Hepatocyte (in vitro differentiated cells): ENCODE measurements around the gene ALG9. TPM values are rescaled to one million over a fixed set of nuclear protein-coding genes. Genes with fewer than 3 reads are reported as not detected.

Experiments used
- DNase-seq: peaks from one replicate; pipeline ENCODE4 v3.0.0-alpha.2; 2016; ENCODE audit warnings: low spot score
- H2AFZ ChIP-seq: fragments of 200-600 bp; sonication (generic); 2 replicates; pipeline ENCODE4 v1.6.0; 2016; ENCODE audit warnings: antibody characterized with exemption, mild to moderate bottlenecking
- H3K27ac ChIP-seq: fragments of 200-600 bp; sonication (generic); 2 replicates; pipeline ENCODE4 v1.5.1; 2016; ENCODE audit warnings: mild to moderate bottlenecking
- H3K27me3 ChIP-seq: fragments of 200-600 bp; sonication (generic); 2 replicates; pipeline ENCODE4 v1.6.1; 2016
- H3K36me3 ChIP-seq: fragments of 200-600 bp; sonication (generic); replicated peaks from 2 replicates; pipeline ENCODE4 v1.5.1; 2016; ENCODE audit warnings: low read depth; ENCODE audit not compliant: insufficient read depth
- H3K4me1 ChIP-seq: fragments of 200-600 bp; sonication (generic); 2 replicates; pipeline ENCODE4 v1.5.1; 2016; ENCODE audit warnings: mild to moderate bottlenecking, moderate library complexity; ENCODE audit not compliant: insufficient read depth
- H3K4me2 ChIP-seq: fragments of 200-600 bp; sonication (generic); 2 replicates; pipeline ENCODE4 v1.6.0; 2016
- H3K4me3 ChIP-seq: fragments of 200-600 bp; sonication (generic); 2 replicates; pipeline ENCODE4 v1.5.1; 2016; ENCODE audit warnings: mild to moderate bottlenecking
- H3K79me2 ChIP-seq: fragments of 200-600 bp; sonication (generic); 2 replicates; pipeline ENCODE4 v1.6.0; 2017; ENCODE audit warnings: mild to moderate bottlenecking
- H3K9me2 ChIP-seq: fragments of 200-600 bp; sonication (generic); replicated peaks from 2 replicates; pipeline ENCODE4 v1.6.0; 2017; ENCODE audit warnings: mild to moderate bottlenecking; ENCODE audit not compliant: insufficient read depth
- H3K9me3 ChIP-seq: fragments of 200-600 bp; sonication (generic); 2 replicates; pipeline ENCODE4 v1.5.1; 2016; ENCODE audit warnings: low read depth, mild to moderate bottlenecking
- H4K20me1 ChIP-seq: fragments of 200-600 bp; sonication (generic); 2 replicates; pipeline ENCODE4 v1.6.0; 2016; ENCODE audit warnings: mild to moderate bottlenecking; ENCODE audit not compliant: insufficient read depth, poor library complexity, severe bottlenecking
- CTCF ChIP-seq: fragments of 200-600 bp; sonication (generic); IDR thresholded peaks from 2 replicates; pipeline ENCODE4 v1.5.1; 2016; ENCODE audit warnings: antibody characterized with exemption, mild to moderate bottlenecking; ENCODE audit not compliant: poor library complexity
- EZH2 ChIP-seq: fragments of 200-600 bp; sonication (generic); IDR thresholded peaks from 2 replicates; pipeline ENCODE4 v1.6.1; 2016; ENCODE audit warnings: antibody characterized with exemption, mild to moderate bottlenecking, borderline replicate concordance
- EZH2phosphoT487 ChIP-seq: fragments of 200-600 bp; sonication (generic); IDR thresholded peaks from one replicate; pipeline ENCODE4 v1.6.1; 2018; ENCODE audit warnings: antibody characterized with exemption, mild to moderate bottlenecking, low read depth, moderate library complexity; ENCODE audit not compliant: unreplicated experiment, severe bottlenecking
- WGBS: methylation state at CpG from one replicate; pipeline ENCODE4 v1.1.6; 2016; ENCODE audit warnings: low lambda C conversion rate; ENCODE audit errors: missing lambda C conversion rate; 5-methylcytosine and 5-hydroxymethylcytosine counted together
- polyA plus RNA-seq: library from polyadenylated mRNA; unstranded; fragments of >200 nt; fragmentation: Nextera tagmentation; extraction: Ambion mirVana; gene quantifications from 2 replicates; pipeline ENCODE4 v1.2.1, GENCODE V29; 2016
- total RNA-seq: library from RNA; depleted of rRNA; stranded (reverse); fragments of >200 nt; gene quantifications from 2 replicates; pipeline ENCODE4 v1.2.3, GENCODE V29; 2014

The ALG9 gene
- total and polyA plus RNA-seq, 2 experiments from 2014 or later: 22.6 to 52.4 TPM

DNA sequence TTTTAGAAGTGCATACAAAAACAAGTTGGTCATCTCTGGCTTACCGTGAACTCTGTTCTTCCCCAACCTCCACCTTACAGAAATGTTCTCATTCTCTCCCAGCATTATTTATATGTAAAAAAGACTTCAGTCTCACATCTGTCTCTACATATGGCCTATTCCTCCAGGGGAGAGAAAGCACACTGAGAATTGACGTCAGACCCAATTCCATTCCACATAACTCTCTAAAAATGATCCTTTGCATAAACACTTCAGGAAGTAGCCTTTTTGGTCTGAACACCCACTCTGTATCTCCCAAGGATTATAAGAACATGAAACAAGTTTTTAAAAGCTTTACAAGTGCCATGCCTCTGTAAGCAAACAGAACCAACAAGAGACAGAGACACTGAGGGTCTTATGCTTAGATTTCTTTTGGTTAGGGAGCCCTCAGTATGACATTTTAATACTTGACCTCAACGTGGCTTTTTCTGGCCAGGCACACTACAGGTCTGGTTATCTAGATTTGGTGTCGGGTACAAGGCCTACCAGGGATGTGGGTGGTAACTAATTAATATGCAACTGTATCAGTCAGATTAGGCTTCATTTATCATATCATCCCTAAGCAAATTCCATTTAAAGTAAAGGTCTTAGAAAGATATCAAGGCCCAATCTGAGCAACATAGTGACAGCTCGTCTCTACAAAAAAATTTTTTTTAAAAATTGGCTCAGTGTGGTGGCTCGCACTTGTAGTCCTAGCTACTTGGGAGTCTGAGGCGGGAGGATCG lies 56.6 kb downstream of the ALG9 start:
- Histone ChIP-seq H3K27ac (peak overlapping the region; percentile 14), H3K9me2 (no peaks in the 10 kb centered on the region), H3K9me3 (no peaks in the 10 kb centered on the region), H3K79me2 (peaks cover 4% of the 10 kb centered on the region), H3K4me3 (no peak overlapping the region), H3K4me1 (no peaks in the 10 kb centered on the region), H2AFZ (no peak overlapping the region), H3K4me2 (no peak overlapping the region), H3K36me3 (no peaks in the 10 kb centered on the region), H4K20me1 (no peaks in the 10 kb centered on the region), H3K27me3 (no peaks in the 10 kb centered on the region)
- no peak for DNase-seq
- WGBS: 76% methylated on average over 8 of the region's 8 CpGs
- TF ChIP-seq CTCF (no peak), EZH2phosphoT487 (no peak), EZH2 (no peak)

GRCh38 chr11:111814106-111814505 lies 57.3 kb downstream of the ALG9 start:
- Histone ChIP-seq H3K4me2 (no peak overlapping the region), H4K20me1 (no peaks in the 10 kb centered on the region), H3K4me3 (no peak overlapping the region), H3K79me2 (peaks cover 4% of the 10 kb centered on the region), H3K4me1 (no peaks in the 10 kb centered on the region), H3K36me3 (no peaks in the 10 kb centered on the region), H3K27me3 (no peaks in the 10 kb centered on the region), H2AFZ (no peak overlapping the region), H3K9me3 (no peaks in the 10 kb centered on the region), H3K9me2 (no peaks in the 10 kb centered on the region), H3K27ac (peak overlapping the region; percentile 14)
- WGBS: 71% methylated on average over 1 of the region's 1 CpG
- TF ChIP-seq CTCF (no peak), EZH2phosphoT487 (no peak), EZH2 (no peak)
- DNase-seq: no peak

- H3K27ac ChIP-seq: no peak overlapping the region
Measured at GRCh38 chr11:111812211-111812610, 59.2 kb downstream of the ALG9 start.

More at GRCh38 chr11:111812211-111812610, 59.2 kb downstream of the ALG9 start:
- Histone ChIP-seq H4K20me1 (no peaks in the 10 kb centered on the region), H3K36me3 (no peaks in the 10 kb centered on the region), H3K9me3 (no peaks in the 10 kb centered on the region), H3K9me2 (no peaks in the 10 kb centered on the region), H2AFZ (no peak overlapping the region), H3K4me3 (no peak overlapping the region), H3K27me3 (no peaks in the 10 kb centered on the region), H3K4me1 (no peaks in the 10 kb centered on the region), H3K79me2 (peaks cover 4% of the 10 kb centered on the region), H3K4me2 (no peak overlapping the region)
- TF ChIP-seq CTCF (no peak), EZH2 (no peak), EZH2phosphoT487 (no peak)
- WGBS: 98% methylated on average over 2 of the region's 2 CpGs
- DNase-seq: no peak
